Stimulated activated CD4-positive, alpha-beta T cell treated with anti-CD3 and anti-CD28 coated beads, Interleukin-15, amount 100 ng/mL, for 1 hour (primary cell): ENCODE results near the gene PAM16.

Experiments used
- DNase-seq, 2 donors: peaks; one replicate each; pipeline ENCODE4 v3.0.0-alpha.2; 2020; ENCODE audit warnings: low read depth in 1 of 2, low spot score in 1 of 2

The PAM16 gene

GRCh38 chr16:4306470-4307214 is 44.5 kb downstream of the PAM16 start:
- no peak for DNase-seq

GRCh38 chr16:4303973-4304372 is 47.1 kb downstream of the PAM16 start:
- no peak for DNase-seq

DNA sequence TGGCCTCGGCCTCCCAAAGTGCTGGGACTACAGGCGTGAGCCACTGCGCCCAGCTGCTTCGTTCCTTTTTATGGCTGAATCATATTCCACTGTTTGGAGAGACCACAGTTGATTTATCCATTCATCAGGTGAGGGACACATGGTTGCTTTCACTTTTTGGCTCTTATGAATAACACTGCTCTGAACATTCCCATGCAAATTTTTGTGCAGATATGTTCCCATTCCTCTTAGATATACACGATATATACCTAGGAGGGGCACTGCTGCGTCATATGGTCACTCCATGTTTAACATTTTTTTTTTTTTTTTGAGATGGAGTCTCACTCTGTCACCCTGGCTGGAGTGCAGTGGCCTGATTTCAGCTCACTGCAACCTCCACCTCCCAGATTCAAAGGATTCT is 49.2 kb downstream of the PAM16 start:
- DNase-seq: no peak

- no peak for DNase-seq
Observed at GRCh38 chr16:4301177-4301576, 49.9 kb downstream of the PAM16 start.

- DNase-seq: no peak
Observed at GRCh38 chr16:4298761-4299522, 52.2 kb downstream of the PAM16 start.

- no peak for DNase-seq
Observed at GRCh38 chr16:4297480-4297879, 53.6 kb downstream of the PAM16 start.

GRCh38 chr16:4295581-4295980 is 55.5 kb downstream of the PAM16 start:
- DNase-seq: no peak

- DNase-seq: no peak
Observed at GRCh38 chr16:4293822-4294457, 57.2 kb downstream of the PAM16 start.

- DNase-seq: no peak
Observed at GRCh38 chr16:4293181-4293716, 57.9 kb downstream of the PAM16 start.

DNA sequence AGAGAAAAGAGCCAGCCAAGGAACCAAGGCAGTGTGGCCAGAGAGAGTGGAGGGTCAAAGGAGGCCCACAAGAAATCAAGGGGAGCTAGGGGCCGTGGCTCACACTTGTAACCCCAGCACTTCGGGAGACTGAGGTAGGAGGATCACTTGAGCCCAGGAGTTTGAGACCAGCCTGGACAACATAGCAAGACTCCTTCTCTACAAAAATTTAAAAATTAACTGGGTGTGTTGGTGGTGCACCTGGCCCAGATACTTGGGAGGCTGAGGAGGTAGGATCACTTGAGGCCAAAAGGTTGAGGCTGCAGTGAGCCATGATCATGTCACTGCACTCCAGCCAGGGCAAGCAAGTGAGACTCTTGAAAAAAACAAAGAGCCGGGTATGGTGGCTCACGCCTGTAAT is 59.4 kb downstream of the PAM16 start:
- no peak for DNase-seq
